Upper lobe of left lung (tissue), 6 donors: ENCODE data around the gene ENOX1. TPM values are rescaled to one million over a fixed set of nuclear protein-coding genes. Genes with fewer than 3 reads are reported as not detected.

Experiments used
- ATAC-seq, 2 donors: fragments of 200-7000 bp; cut with Tn5 transposase; one replicate each; pipeline ENCODE4 v1.9.1; 2022; ENCODE audit warnings: mild to moderate bottlenecking in 2 of 2, moderate library complexity in 2 of 2; ENCODE audit not compliant: low FRiP score in 2 of 2
- DNase-seq, 2 donors: peaks; one replicate each; pipeline ENCODE4 v3.0.0-alpha.2; 2019 to 2020
- H3K27ac ChIP-seq, 4 donors: fragments of 200-600 bp; sonication (generic); one replicate each; pipeline ENCODE4 v1.5.1; 2016 to 2019
- H3K27me3 ChIP-seq, 4 donors: fragments of 200-600 bp; sonication (generic); one replicate each; pipeline ENCODE4 v1.5.1; 2017 to 2019
- H3K36me3 ChIP-seq, 4 donors: fragments of 200-600 bp; sonication (generic); one replicate each; pipeline ENCODE4 v1.5.1; 2016 to 2019
- H3K4me1 ChIP-seq, 4 donors: fragments of 200-600 bp; sonication (generic); one replicate each; pipeline ENCODE4 v1.5.1; 2018 to 2019
- H3K4me3 ChIP-seq, 4 donors: fragments of 200-600 bp; sonication (generic); one replicate each; pipeline ENCODE4 v1.5.1; 2017 to 2019; ENCODE audit warnings: mild to moderate bottlenecking in 2 of 4, moderate library complexity in 1 of 4
- H3K9me3 ChIP-seq, 4 donors: fragments of 200-600 bp; sonication (generic); one replicate each; pipeline ENCODE4 v1.5.1; 2018 to 2019
- EP300 ChIP-seq, 4 donors: sonication (generic); formaldehyde crosslinking; IDR thresholded peaks; one replicate each; pipeline ENCODE4 v1.5.1; 2017; ENCODE audit warnings: antibody characterized with exemption in 4 of 4, control low read depth in 2 of 4
- POLR2A ChIP-seq, 4 donors: fragments of 450-650 bp; IDR thresholded peaks; one replicate each; pipeline ENCODE4 v1.5.1; 2016 to 2017; ENCODE audit warnings: antibody characterized with exemption in 4 of 4, mild to moderate bottlenecking in 2 of 4
- POLR2AphosphoS5 ChIP-seq, 2 donors: sonication (generic); formaldehyde crosslinking; IDR thresholded peaks; one replicate each; pipeline ENCODE4 v1.5.1; 2017; ENCODE audit warnings: antibody characterized with exemption in 2 of 2
- WGBS, 2 donors: methylation state at CpG; one replicate each; pipeline ENCODE4 v1.1.5; 2017 to 2018; 5-methylcytosine and 5-hydroxymethylcytosine counted together
- total RNA-seq, 6 donors: library from RNA; depleted of rRNA in 4 of 6; stranded (reverse); fragments of >200 nt in 4 of 6; gene quantifications; one replicate each; pipeline versions ENCODE4 v1.1.0 to v1.2.1, GENCODE V29; 2016 to 2021
- TF ChIP-seq, protein P1 (sequence below), 6 experiments: fragments of 450-650 bp in 4 of 6; fragments of 200-600 bp in 2 of 6; sonication (generic) in 2 of 6; IDR thresholded peaks; one replicate each; pipeline ENCODE4 v1.5.1; 2016 to 2019; ENCODE audit warnings: antibody characterized with exemption in 6 of 6
- donor health status: DM: no; HTN: no; CAD: no; lungs with moderate emphysema.
- donor health status: DM: no; HTN: yes; CAD: no; lungs with severe emphysema.

Gene ENOX1
- total RNA-seq, 6 donors from 2014 or later = 0.20 to 1.0 (median 0.46) TPM; not detected in 2

DNA sequence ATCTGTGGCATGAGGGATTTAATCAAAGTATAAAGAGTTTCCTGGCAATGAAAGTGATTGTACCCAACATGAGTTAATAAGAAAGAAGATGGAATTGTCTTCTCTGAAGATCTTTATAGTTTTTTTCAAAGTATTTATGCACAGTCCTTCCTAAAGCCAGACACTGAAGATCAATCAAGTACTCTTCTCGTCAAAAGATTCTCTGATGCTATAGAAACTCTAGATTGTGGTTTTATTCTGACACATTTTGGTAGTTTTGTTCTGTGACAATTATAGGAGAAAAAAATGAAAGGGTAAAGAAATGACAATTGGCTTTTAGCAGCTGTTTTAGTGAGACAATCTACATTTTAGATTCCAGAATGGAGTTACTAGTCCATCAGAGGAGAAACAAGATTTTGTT lies 10.4 kb upstream of the ENOX1 start:
- Histone ChIP-seq H3K4me3 (no peak overlapping the region), H3K36me3 (no peaks in the 10 kb centered on the region), H3K27ac (no peak overlapping the region), H3K9me3 (no peaks in the 10 kb centered on the region), H3K4me1 (no peaks in the 10 kb centered on the region), H3K27me3 (no peaks in the 10 kb centered on the region)
- DNase-seq (no peak), ATAC-seq (no peak)
- WGBS, 2 donors = 81 to 85% methylated on average over 1 of the region's 1 CpG
- no peak for TF ChIP-seq POLR2A (IDR thresholded peaks at IDR 0.05)
- no peak for TF ChIP-seq EP300 (IDR thresholded peaks at IDR 0.05)
- no peak for TF ChIP-seq POLR2AphosphoS5 (IDR thresholded peaks at IDR 0.05)
- TF ChIP-seq, protein P1, sequence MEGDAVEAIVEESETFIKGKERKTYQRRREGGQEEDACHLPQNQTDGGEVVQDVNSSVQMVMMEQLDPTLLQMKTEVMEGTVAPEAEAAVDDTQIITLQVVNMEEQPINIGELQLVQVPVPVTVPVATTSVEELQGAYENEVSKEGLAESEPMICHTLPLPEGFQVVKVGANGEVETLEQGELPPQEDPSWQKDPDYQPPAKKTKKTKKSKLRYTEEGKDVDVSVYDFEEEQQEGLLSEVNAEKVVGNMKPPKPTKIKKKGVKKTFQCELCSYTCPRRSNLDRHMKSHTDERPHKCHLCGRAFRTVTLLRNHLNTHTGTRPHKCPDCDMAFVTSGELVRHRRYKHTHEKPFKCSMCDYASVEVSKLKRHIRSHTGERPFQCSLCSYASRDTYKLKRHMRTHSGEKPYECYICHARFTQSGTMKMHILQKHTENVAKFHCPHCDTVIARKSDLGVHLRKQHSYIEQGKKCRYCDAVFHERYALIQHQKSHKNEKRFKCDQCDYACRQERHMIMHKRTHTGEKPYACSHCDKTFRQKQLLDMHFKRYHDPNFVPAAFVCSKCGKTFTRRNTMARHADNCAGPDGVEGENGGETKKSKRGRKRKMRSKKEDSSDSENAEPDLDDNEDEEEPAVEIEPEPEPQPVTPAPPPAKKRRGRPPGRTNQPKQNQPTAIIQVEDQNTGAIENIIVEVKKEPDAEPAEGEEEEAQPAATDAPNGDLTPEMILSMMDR (IDR thresholded peaks at IDR 0.05) = no peak

DNA sequence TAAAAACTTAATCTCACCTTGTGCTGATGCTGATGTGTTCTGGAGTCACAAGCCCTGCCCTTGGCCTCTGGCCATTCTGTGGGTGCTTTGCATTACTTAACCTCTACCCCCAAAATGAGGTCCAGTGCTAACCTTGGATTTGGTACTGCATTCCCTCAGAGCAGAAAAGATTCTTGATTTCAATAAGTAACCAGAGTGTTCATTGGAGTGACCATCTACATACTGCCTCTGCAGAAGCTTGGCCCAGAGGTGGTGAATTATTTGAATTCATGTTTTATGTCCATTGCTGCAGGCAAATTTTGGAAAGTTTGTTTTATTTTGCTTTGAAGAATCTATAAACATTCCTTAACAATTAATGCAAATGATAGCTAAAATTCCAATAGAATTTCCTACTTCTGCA lies 7.6 kb upstream of the ENOX1 start:
- DNase-seq (no peak), ATAC-seq (no peak)
- Histone ChIP-seq H3K4me1 (no peaks in the 10 kb centered on the region), H3K36me3 (no peaks in the 10 kb centered on the region), H3K27ac (no peak overlapping the region), H3K9me3 (no peaks in the 10 kb centered on the region), H3K27me3 (no peaks in the 10 kb centered on the region), H3K4me3 (no peak overlapping the region)
- no peak for TF ChIP-seq POLR2A (IDR thresholded peaks at IDR 0.05)
- TF ChIP-seq, protein P1 (IDR thresholded peaks at IDR 0.05) = no peak

DNA sequence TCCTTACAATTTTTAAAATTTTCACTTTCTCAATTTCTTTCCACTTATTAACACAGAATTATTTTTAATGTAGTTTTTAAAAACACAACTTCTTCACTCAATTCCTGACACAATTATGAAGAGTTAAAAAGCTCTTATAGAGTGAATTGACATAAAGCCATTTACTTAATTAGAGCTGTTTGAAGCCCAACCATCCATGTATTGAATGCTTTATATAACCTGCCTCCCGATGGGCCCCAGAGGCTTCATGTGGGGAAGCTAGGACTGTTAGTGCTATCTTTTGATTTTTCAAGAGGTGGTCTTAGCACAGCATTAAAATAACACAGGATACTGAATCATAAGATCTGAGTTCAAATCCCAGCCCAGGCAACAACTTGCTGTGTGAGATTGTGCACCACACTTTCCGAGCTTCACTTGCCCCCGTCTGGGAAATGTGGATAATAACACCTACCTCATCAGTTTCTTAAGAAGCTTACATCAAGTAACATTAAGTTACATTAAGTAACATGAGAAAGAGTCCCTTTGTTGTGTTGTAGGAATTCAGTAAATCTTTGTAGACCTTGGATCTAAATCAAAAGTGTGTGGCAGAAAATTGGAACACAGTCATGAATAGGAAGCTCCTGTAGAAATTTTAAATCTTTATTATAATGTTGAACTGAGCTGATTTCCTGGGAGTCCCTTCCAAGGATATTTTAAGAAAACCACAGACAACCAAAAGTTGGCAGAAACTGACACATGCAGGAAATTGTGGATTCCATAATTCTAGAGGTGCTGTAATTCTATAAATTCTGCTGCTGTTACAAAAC lies 5.5 kb upstream of the ENOX1 start:
- ATAC-seq (no peak), DNase-seq (no peak)
- Histone ChIP-seq H3K9me3 (no peaks in the 10 kb centered on the region), H3K27ac (no peak overlapping the region), H3K4me1 (peaks cover 2 to 5% (median 3%) of the 10 kb centered on the region in 4 donors), H3K36me3 (no peaks in the 10 kb centered on the region), H3K27me3 (peaks cover 0 to 8% (median 4%) of the 10 kb centered on the region in 4 donors), H3K4me3 (no peak overlapping the region)
- TF ChIP-seq POLR2AphosphoS5 (IDR thresholded peaks at IDR 0.05) = no peak
- TF ChIP-seq POLR2A (IDR thresholded peaks at IDR 0.05) = no peak
- TF ChIP-seq EP300 (IDR thresholded peaks at IDR 0.05) = no peak
- TF ChIP-seq, protein P1 (IDR thresholded peaks at IDR 0.05) = no peak
- WGBS, 2 donors = 67 to 68% methylated on average over 3 of the region's 3 CpGs

DNA sequence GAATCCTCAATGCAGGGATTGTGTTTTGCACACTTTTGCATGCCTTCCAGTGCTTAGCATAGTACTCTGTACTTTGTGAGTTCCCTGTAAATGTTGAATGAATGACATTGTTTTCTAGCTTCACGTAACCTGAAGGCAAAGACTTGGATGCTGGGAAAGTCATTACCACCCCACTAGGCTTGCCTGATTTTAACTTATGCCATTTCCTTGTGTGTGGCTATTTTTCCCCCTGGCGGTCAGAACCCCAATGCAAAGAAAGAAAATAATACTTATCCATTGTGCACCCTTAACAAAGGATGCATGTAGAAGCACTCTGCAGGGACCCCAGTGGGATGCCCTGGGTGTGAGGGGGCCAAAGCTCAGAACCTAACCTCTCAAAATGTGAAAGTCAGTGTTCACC lies 1.2 kb upstream of the ENOX1 start:
- no peak overlapping the region for H3K4me3 ChIP-seq

More for the DNA sequence above, 1.2 kb upstream of the ENOX1 start:
- TF ChIP-seq, protein P1 (IDR thresholded peaks at IDR 0.05) = peak in 2 of 6 experiments; percentile 24 to 30
- TF ChIP-seq EP300 (IDR thresholded peaks at IDR 0.05) = no peak
- no peaks in the 10 kb centered on the region for H3K36me3 ChIP-seq
- WGBS, 2 donors = 57 to 58% methylated on average over 2 of the region's 2 CpGs
- DNase-seq (no peak), ATAC-seq (no peak)
- H3K27me3 ChIP-seq = peaks cover 0 to 23% (median 13%) of the 10 kb centered on the region in 4 donors
- H3K27ac ChIP-seq = no peak overlapping the region
- no peaks in the 10 kb centered on the region for H3K9me3 ChIP-seq
- peaks cover 21 to 28% (median 23%) of the 10 kb centered on the region in 4 donors for H3K4me1 ChIP-seq
